Endothelial cell of hepatic sinusoid (primary cell): ENCODE measurements around the gene LGI1.

Source experiments
- in situ Hi-C: cut with HindIII; loops from 2 replicates; pipeline ENCODE4 v1.10.0; 2017; ENCODE audit warnings: low sequenced_read_pairs

LGI1 gene

DNA sequence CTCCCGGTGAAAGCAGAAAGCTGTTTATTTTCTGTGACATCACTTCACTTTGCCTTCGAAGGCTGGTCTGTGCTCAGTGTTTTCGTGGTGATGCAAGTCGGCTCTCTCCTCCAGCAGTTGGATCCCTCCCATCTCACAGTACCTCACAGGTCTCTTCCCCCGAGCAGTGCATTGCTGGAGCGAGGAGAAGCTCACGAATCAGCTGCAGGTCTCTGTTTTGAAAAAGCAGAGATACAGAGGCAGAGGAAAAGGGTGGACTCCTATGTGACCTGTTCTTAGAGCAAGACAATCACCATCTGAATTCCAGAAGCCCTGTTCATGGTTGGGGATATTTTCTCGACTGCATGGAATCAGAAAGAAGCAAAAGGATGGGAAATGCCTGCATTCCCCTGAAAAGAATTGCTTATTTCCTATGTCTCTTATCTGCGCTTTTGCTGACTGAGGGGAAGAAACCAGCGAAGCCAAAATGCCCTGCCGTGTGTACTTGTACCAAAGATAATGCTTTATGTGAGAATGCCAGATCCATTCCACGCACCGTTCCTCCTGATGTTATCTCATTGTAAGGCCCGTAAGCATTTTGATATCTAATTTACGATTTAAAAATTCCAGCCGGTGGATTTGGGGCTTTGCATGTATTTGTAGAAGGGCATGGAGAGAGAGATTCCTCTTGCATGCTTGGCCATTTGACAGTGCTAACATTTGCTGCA is at the start of gene LGI1:
TSS of gene LGI1 (plus strand) at position 136 of the 707 bp plus-strand sequence. CDS start at position 345, 209 bp downstream.
- in situ Hi-C loops: loop anchor here (25.0 kb wide), 1 partner anchor 196 kb away; the partner anchor contains the start of gene FFAR4

DNA sequence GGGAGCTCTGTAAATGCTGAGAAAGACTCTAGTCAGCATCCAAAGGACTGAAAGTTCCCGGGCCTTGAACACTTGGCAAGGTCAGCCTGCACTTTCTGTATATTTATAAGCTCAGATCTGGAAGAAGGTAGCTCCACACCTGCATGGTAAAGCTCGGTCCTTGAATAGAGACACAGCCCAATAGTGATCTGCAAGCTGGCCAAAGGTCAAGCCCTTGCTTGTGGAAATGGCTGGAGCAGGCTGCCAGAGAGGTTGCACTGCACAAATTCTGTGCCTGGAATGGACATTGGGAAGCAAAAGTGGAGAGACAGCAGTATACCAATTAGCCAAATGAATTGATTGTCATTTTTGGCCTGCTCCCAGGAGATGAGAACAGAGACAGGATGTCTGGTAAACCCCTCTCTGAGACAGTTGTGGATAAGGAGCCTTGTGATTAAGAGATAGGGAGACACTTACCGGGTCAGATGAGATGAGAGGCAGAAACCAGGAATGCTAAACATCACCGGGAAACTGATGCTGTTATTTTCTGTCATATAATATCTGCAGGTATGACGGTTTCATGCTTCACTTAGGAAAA is 47.3 kb upstream of the LGI1 start:
- in situ Hi-C loops: no loop called here

DNA sequence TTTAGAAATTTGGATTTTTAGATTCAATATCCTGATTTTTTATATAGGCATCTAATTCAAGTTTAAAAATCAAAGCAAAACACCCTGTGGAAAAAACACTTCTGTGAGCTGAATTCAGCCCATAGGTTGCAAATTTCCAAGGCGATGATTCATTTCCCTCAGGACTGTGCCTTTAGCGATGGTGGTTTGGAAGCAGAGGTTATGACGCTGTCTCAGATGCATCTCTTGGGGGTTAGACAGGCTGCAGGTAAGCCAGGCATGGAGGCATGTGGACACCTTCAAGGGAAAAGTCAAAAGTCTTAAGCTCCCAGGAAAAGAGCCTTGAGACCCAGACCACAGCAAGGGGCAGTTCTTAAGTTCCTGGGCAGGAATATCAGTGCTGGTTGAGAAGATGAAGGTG is 45.8 kb upstream of the LGI1 start:
- in situ Hi-C loops: no loop called here

DNA sequence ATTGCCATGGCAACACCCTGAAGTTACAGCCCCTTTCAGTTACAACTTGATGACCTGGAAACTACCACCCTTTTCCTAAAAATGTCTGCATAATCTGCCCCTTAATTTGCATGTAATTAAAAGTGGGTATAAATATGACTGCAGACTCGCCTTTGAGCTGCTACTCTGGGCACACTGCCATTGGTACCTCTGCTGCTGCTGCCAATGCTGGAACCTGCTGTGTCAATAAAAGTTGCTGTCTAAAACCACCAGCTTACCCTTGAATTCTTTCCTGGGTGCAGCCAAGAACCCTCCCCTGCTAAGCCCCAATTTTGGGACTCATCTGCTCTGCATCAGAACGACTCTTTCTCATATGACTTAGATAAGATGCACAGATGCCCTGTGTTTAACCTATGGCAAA is 45.1 kb upstream of the LGI1 start:
- in situ Hi-C loops: no loop called here

DNA sequence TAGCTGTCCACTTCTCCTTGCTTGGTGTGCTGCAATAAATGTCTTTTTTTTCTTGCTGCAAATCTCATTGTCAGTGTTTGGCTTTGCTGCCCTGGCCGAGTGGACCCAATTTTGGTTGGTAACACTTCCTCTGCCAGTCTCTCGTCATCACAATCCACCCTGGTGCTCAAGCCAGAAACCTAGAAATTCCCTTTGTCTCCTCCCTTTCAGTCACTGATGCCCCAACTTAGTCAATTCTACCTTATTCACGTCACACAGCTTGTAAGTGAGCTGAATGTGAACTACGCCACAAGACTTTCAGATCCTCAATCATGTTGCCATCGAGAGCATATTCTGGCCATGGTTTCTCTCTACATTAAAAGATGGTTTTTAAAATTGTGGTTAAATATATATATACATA is 42.4 kb upstream of the LGI1 start:
- in situ Hi-C loops: no loop called here

DNA sequence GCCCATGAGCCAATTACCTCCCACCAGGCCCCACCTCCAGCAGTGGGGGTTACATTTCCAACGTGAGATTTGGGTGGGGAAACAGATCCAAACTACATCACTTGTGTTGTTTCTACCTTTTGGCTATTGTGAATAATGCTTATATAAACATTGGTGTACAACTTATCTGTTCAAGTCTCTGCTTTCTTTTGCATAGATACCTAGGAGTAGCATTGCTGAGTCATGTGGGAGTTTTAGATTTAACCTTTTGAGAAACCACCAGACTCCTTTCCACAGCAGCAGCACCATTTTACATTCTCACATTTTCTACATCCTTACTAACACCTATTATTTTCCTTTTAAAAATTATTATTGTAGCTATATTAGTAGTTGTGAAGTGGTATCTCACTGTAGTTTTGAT is 41.0 kb upstream of the LGI1 start:
- in situ Hi-C loops: no loop called here

DNA sequence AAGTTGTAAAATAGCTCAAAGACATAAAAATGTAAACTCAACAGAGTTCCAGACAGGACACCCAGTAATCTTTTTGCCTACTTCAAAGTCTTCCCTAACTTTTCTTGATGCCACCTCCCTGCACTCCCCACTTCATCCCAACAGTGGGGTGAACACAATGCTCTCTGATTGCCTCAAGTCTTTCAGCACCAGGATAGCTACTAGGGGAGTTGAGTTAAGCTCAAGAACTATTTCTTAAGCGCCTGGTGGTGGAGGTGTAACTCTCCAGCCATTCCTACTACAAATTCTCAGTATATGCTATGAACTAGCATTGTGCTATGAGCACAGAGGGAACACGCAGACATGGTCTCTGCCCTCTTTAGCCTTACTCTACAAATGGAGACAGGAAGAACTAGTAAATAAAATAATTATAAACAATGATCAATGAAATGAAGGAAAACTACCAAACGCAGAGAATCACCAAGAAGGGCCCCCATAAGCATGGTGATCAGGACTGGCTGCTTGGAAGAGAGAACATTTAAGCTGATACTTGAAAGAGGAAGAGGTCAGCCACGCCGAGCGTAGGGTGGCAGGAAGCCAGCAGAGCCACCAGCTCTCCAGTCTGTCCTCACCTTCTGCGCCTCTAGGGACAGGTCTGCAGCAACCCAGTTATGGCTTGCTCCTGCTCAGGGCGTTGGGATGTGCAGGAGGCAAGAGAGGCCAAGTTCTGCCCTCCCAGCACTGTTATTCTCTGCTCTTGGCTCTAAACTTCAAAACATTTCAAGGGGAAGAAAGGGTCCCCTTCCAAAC is 38.6 kb upstream of the LGI1 start:
- in situ Hi-C loops: no loop called here

DNA sequence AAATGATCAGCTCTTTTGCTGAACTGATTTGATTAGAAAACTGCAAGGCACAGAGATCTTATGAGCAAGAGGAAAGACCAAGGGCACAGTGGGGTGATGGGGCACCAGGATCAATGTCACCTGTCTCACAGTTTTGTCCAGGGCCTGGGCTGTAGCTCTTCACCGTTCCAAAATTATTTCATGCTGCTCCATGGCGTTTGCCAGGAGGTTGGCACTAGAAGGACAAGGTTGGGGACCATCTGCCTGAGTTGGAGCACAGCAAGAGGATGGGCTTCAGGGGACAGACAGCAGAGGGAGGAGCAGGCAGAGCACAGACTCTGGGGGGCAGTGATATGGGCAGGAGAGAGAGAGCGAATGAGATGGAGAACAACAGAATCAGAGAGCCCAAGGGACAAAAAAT is 37.8 kb upstream of the LGI1 start:
- in situ Hi-C loops: no loop called here

DNA sequence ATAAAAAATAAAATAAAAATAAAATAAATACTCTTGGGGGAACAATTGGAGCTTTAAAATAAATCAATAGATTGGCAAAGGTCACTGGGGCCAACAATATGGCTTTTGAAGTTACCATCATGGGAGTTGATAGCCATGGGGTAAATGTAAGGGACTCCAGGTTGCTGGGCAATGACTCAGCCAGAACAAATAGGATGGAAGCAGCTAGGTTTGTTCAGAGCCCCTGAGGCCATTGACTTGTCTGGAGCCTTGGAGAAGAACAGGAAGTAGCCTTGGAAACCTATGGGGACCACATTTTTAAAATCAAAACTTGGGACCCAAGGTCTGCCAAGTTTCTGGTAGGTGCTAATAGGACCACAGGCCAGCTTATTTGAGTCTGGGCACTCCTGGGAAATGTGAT is 35.2 kb upstream of the LGI1 start:
- in situ Hi-C loops: no loop called here

DNA sequence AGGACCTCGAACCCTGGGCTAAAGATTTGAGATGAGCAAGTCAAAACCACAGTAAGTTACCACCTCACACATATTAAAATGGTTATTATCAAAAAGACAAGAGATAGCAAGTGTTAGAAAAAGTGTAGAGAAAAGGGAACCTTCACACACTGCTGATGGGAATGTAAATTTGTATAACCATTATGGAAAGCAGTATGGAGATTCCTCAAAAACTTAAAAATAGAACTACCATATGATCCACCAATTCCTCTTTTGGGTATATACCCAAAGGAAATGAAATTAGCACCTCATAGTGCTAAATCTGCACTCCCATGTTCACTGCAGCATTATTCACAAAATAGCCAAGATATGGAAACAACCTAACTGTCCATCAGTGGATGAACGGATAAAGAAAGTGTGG is 34.6 kb upstream of the LGI1 start:
- in situ Hi-C loops: no loop called here

DNA sequence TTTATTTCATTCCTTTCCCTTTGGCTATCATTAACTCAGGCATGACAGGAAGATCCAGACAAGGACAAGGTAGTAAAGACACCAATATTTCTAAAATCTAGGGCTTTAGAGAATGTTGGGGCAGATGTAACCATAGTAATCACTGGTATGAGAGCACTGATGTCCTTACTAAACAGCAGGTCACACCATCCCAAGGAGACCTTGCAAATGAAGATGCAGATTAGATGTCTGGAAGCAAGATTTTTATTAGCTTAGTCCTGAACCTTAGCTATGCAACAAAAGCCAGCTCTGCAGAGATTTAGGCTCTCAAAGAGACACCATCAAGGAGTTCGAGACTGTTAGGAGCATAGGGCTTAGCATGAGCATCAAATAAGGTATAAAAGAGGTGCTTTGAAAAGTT is 31.7 kb upstream of the LGI1 start:
- in situ Hi-C loops: no loop called here

DNA sequence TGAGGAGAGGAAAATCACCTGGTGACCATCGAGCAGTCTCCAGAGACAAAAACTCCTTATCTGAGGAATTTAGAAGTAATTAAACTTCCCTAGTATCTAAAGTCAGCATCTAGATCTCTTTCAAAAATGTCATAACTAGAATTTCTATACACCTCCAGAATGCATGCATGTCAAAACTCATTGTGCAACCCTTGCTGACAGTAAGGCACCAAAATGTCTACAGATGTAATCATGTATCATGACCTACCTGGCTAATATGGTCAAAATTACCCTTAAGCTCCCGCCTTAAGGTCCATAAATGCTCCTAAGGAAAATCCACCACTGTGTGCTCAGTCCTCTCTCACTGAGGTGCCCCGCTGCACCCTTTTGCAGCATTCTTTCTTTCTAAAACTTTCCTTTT is 16.4 kb upstream of the LGI1 start:
- in situ Hi-C loops: no loop called here

DNA sequence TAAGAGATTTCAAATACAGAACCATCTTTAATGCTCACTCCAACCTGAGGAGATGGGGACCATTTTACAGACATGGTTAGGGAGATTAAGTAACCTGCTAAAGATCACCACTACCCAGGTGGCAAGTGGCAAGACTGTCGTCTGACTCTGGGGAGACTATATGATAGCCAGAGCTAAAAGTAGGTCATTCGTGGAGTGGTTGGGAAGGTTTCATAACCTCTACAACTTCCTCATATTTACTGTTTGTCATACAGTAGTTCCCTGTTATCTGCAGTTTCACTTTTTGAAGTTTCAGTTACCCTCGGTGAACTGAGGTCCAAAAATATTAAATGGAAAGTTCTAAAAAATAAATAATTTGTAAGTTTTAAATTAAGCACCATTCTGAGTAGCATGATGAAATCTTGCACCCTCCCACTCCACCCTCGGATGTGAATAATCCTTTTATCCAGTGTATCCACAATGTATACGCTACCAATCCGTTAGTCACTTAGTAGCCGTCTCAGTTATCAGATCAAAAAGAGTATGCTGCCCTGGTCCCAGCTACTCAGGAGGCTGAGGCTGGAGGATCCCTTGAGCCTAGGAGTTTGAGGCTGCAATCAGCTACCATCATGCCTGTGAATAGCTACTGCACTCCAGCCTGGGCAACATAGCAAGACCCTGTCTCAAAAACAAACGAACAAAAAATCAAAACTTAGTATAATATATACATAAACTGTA is 14.9 kb upstream of the LGI1 start:
- in situ Hi-C loops: no loop called here

DNA sequence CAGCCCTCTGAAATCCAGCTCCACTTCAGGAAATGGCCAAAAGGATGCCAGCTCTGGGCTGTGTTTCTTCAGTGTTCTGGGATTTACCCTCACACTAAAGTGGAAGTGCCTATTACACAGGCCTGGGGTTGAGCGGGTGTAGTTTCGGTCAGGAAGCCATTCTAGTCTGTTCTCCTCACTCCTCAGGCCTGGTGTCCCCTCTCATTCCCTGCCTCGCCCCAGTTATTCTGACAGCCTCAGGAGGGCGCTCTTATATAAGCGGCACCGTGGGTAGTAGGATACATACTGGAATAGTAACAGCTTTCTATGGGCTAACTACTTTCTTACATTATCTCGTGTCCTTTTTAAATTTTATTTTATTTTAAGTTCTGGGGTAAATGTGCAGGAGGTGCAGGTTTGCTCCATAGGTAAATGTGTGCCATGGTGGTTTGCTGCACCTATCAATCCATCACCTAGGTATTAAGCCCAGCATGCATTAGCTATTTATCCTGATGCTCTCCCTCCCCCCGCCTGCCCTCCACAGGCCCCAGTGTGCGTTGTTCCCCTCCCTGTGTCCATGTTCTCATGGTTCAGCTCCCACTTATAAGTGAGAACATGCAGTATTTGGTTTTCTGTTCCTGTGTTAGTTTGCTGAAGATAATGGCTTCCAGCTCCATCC is 12.2 kb upstream of the LGI1 start:
- in situ Hi-C loops: no loop called here

DNA sequence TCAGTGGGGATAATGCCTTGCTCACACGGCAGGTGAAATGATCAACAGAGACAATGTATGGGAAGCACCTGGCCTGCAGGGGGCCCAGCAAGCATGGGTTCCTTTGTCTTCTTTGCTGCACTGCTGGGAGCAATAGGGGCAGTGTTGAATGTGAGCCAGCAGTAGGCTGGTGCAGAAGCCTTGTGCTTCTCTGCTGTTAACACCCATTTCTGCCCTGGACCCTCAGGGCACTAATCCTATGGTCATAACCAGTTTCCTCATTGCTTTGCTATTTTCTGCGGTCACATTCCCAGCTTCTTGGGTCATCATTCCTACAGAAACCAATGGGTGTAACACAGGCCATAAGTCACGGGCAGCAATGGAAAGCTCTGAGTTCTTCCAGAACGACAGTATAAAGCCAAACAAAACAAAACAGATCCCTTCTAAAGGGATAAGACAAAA is 10.9 kb upstream of the LGI1 start:
- in situ Hi-C loops: no loop called here

DNA sequence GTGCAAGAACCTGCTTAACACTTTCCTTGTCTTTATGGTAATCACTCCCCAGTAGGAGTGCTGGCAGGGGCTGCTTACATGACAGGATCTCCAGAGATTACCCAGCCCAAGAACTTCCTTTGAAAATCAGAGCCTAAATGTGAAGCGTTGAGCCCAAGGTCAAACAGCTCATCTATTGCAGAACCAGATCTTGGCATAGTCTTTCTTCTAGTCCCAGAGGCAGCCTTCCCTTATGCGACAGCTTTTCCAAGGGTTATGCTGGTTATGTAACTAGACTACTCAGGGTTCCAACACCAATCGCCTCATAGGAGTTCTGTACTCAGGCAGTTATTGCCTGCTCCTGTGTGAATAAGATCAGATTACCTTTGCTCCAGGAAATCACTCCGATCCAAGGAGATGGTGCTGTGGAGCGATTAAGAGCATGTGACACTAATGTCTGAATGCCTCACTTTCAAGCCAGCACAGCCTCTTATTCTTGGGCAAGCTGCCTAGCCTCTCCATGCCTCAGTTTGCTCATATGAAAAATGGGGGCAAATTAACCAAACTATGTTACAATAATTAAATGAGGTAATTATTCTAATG is 8.4 kb upstream of the LGI1 start:
- in situ Hi-C loops: no loop called here

DNA sequence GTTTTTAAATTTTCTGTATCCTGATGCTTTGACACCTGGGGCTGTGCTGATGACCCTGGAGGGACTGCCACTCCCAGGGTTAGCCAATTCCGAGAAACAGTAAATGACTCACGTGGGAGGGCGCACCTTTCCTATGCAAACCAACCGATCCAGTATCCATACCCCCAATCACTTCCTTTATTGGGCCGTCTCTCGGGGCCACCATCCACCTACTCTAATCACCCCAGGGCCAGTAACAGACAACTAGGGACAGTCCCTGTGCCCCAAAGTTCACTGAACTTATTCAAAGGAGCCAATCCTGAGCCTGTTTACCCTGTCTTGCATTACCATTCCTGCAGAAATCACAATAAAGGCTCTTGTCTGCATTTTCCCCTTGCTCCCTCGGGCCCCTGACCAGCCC is 6.6 kb upstream of the LGI1 start:
- in situ Hi-C loops: loop anchor here (5.0 to 25.0 kb wide), 3 partner anchors 89 to 189 kb away; partner anchors contain the start of gene FFAR4

DNA sequence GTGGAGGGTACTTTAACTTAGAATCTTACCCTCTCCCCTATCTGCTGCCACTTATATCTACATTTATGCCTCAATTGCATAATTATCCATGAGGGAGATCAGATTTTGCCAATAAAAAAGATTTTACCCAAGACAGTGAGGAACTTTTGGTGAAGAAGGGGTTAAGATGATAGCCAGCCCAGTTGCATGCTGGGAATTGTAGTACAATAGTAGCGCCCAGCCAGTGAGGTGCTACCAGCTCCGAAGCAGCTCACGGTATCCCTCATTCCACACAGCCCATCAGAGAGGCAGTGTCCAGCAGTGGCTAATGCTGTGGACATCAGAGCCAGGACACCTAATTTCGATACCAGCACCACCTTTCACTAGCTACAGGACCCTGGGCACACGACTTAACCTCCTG is 5.9 kb upstream of the LGI1 start:
- in situ Hi-C loops: loop anchor here (5.0 to 25.0 kb wide), 3 partner anchors 90 to 190 kb away; partner anchors contain the start of gene FFAR4

DNA sequence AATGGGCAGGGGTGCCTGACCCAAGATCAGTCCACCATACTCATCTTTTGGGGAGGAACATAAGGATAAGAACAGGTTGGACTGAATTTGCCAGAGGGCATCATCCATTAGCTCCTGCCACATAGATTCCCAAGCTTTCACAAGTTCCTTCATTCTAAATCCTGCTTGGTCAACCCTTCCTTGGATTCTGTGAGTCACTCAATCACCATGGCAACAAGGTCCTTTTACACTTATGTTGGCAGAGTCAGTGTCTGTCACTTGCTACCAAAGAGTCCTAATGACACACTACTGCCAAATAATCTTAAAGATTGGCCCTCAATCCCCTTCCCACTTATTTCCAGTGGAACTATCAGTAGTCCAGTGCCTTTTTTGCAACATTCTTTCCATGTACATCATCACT is 5.0 kb upstream of the LGI1 start:
- in situ Hi-C loops: loop anchor here (5.0 to 25.0 kb wide), 3 partner anchors 90 to 190 kb away; partner anchors contain the start of gene FFAR4

DNA sequence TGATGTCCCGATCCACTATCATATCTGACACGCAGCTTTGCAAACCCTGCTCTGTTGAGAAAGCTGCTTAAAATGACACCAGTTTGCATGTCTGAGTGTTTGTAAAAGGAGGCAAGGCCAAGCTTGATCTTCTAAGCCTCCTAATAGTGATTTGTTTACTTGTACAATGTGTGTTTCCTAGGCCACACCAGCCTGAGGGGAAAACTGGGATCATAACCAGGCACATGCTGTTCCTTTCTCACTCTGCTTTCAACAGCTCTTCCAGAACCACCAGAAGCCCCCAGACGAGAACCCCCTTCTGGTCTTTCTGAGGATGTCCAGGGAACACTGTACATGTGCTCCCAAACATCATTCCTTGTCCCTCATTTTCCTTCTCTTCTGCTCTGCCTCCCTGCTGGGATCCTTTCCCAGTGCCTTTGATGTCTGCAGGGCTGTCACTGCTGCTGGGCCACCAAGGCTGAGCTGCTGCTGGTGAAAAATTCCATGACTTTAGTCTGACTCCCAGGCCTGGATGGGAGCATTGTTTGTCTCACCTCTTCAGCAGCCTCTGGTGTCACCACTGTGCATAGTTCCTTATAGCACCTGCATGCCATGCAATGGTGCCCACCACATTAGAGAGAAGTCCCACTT is 4.0 kb upstream of the LGI1 start:
- in situ Hi-C loops: loop anchor here (5.0 to 25.0 kb wide), 3 partner anchors 91 to 191 kb away; partner anchors contain the start of gene FFAR4
